Vein endothelial cell (primary cell): ENCODE results near the gene MED23. TPM values are rescaled to one million over a fixed set of nuclear protein-coding genes. Genes with fewer than 3 reads are reported as not detected.

Experiments
- small RNA-seq: library from RNA; depleted of rRNA; stranded (forward); fragments of <200 nt; gene quantifications from one replicate; pipeline ENCODE3, GENCODE V24; 2012
- total RNA-seq: library from RNA; depleted of rRNA; stranded (reverse); fragments of >200 nt; gene quantifications from 2 replicates; pipeline ENCODE4 v1.2.3, GENCODE V29; 2012

Gene MED23, protein sequence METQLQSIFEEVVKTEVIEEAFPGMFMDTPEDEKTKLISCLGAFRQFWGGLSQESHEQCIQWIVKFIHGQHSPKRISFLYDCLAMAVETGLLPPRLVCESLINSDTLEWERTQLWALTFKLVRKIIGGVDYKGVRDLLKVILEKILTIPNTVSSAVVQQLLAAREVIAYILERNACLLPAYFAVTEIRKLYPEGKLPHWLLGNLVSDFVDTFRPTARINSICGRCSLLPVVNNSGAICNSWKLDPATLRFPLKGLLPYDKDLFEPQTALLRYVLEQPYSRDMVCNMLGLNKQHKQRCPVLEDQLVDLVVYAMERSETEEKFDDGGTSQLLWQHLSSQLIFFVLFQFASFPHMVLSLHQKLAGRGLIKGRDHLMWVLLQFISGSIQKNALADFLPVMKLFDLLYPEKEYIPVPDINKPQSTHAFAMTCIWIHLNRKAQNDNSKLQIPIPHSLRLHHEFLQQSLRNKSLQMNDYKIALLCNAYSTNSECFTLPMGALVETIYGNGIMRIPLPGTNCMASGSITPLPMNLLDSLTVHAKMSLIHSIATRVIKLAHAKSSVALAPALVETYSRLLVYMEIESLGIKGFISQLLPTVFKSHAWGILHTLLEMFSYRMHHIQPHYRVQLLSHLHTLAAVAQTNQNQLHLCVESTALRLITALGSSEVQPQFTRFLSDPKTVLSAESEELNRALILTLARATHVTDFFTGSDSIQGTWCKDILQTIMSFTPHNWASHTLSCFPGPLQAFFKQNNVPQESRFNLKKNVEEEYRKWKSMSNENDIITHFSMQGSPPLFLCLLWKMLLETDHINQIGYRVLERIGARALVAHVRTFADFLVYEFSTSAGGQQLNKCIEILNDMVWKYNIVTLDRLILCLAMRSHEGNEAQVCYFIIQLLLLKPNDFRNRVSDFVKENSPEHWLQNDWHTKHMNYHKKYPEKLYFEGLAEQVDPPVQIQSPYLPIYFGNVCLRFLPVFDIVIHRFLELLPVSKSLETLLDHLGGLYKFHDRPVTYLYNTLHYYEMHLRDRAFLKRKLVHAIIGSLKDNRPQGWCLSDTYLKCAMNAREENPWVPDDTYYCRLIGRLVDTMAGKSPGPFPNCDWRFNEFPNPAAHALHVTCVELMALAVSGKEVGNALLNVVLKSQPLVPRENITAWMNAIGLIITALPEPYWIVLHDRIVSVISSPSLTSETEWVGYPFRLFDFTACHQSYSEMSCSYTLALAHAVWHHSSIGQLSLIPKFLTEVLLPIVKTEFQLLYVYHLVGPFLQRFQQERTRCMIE (N-terminal part only)
- total RNA-seq, result 33.3 and 42.0 TPM in 2 replicates

DNA sequence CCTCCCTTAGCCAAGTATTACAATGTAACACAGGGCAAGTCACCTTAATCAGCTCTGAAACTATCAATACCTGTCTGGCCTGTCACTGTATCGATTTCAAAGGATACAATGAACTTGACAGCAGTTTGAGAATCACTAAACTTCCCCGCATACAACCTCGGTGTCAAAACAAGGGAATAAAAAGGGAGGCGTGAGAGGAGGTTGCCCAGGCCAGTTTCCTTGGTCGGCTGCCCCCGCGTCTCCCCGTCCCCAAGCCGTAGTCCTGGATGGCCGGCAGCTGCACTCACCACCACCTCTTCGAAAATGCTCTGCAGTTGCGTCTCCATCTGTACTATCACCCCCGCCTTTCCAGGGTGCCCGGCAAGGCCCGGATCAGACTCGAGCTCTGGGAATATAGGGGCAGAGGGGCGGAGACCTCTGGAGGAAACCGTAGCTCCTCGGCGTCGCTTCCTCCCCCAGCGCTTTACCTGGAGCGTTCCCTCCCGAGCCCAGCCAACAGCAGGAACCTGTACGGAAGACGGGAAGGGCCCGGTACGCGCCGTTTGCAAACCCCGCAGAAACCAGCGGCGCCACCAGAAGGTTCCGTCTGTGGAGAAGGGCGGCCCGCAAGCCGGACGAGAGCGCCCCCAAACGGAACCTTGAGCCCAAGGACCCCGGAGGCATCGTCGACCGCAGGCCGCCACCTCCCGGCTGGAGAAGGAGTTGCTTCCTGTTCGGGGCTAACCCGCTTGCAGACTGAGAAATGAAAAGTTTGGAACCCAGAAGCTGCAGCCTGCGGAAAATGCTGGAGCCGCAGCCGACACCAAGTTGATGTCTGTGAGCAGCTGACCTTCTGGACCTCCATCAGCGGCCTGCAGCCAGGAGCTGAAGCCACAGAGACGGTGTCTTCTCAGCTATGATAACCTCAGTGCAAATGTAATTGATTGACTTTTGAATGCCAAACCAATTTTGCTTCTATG, at the start of gene MED23:
Gene MED23 (minus strand): TSS at position 519 of the 959 bp plus-strand sequence. CDS start 193 bp downstream, at position 326.

DNA sequence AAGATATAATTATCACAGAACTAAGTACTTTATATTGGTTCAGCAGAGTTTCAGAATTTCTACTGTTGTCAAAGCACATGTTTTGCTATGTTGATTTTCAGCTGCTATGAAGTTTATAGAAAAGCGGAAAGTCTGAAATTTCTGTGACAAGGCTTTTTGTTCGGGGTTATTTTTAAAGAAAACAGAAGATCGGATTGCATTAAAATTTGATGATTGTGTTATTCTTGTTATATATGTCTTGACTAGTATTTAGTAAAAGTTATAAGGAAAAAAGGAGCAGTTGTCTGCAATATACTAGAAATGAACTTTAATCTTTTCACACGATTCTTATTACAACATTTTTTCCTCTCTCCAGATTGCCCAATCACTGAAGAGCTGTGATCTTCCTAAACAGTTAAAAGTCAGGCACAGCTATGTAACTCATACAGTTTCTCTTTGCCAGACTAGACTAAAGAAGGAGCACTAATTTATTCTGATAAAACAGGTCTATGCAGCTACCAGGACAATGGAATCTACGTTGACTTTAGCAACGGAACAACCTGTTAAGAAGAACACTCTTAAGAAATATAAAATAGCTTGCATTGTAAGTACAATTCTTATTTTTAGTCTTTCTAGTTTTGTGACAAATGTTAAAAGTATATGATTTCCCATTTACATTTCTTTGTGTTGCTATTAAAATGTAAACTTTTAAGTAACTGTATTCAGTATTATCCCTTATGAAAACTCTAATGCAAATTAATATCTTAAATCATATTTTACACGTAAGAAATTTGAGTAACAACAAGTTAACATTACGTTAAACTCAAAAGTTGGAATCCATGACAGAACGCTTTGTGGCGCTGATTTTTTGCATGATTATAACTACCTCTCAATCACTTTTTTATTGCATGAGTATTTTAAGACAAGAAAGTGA, 9.1 kb upstream of the MED23 start, which contains the start of gene ENPP3:
Gene ENPP3 (plus strand): TSS at position 423 of the 913 bp plus-strand sequence. CDS start 83 bp downstream, at position 506.

DNA sequence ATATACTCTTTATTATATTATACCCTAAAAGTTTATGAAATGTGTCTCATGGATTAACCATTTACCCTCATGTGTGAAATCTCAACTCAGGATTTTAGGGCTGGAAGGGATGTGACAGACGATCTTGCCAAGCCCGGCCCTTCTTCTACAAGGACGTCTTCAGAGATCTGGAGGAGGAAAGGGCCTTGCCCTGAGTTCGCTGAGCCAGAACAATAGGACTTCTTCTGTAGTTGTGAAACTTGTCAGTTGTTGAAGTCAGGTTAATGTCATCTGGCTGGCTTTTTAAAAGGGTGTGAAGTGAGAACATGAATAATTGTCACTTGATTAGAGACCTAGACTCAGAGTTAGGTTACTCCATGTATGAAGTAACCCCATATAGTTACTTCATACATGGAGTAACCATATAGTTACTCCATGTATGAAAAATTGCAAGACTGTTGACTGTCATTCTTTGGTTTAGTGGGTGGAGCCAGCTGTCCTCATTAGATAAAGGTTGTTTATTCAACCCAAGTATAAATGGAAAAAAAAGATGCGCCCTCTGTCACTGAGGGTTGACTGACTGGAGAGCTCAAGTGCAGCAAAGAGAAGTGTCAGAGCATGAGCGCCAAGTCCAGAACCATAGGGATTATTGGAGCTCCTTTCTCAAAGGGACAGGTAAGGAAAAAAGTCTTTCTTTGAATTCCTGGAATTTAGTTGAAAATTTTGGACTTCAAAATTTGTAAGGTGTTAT, 55.2 kb downstream of the MED23 start, which contains the start of gene ARG1:
Gene ARG1 (plus strand): TSS at position 541 of the 730 bp plus-strand sequence. CDS start 57 bp downstream, at position 598.

Small RNA genes lying within 50 kb of the gene (small RNA-seq; reads per million reads assigned to genes)
- not detected for gene RNU4-18P

Other genes with a start within 250 kb of the MED23 start
- not detected in 2 replicates for gene ARG1, start 55.0 kb downstream of the MED23 start, total RNA-seq
- gene ENPP3, start 9.1 kb upstream of the MED23 start, total RNA-seq, result 0.19 and 0.65 TPM in 2 replicates
- gene OR2A4, start 73.2 kb upstream of the MED23 start, total RNA-seq, result 0.10 TPM in 1 of 2 replicates, not detected in the other
- gene CTAGE9, start 82.8 kb upstream of the MED23 start, total RNA-seq, result not detected in 2 replicates
- 0.65 and 1.1 TPM in 2 replicates for gene ENPP1, start 179.8 kb upstream of the MED23 start, total RNA-seq